ENCODE measurements around the gene SKI.

The SKI gene

GRCh38 chr1:2224631-2225428, 3.3 kb upstream of the SKI start:
- Histone ChIP-seq H3K27ac (ENCODE audit: low read length) (no peak overlapping the region), H2AFZ (ENCODE audit: low read depth, low read length) (no peak overlapping the region), H4K20me1 (ENCODE audit: insufficient read depth, low read length) (peaks cover 9% of the 10 kb centered on the region), H3K27me3 (ENCODE audit: low read depth, low read length) (0 out of 2 replicates have a peak, but pooled peaks cover 3% of the 10 kb centered on the region), H3K4me1 (ENCODE audit: low read length) (peaks cover 14% of the 10 kb centered on the region), H3K79me2 (ENCODE audit: low read length) (peaks cover 12% of the 10 kb centered on the region), H3K4me2 (ENCODE audit: low read length) (no peak overlapping the region), H3K36me3 (replicated peaks; ENCODE audit: low read depth, low read length) (peaks cover 7% of the 10 kb centered on the region), H3K4me3 (ENCODE audit: low read length) (no peak overlapping the region), H3K9me3 (ENCODE audit: insufficient read depth, low read length) (no peaks in the 10 kb centered on the region), H3K9ac (ENCODE audit: low read length) (no peak overlapping the region)
- TF ChIP-seq EZH2phosphoT487 (IDR thresholded peaks at IDR 0.05; ENCODE audit: low read depth) (no peak), CTCF (IDR thresholded peaks at IDR 0.05; ENCODE audit: low read depth, low read length) (no peak)

GRCh38 chr1:2226525-2227345, 1.4 kb upstream of the SKI start:
- peaks cover 9% of the 10 kb centered on the region for H3K36me3 ChIP-seq (replicated peaks; ENCODE audit: low read depth, low read length)
- H3K79me2 ChIP-seq (ENCODE audit: low read length), result peaks cover 31% of the 10 kb centered on the region
- H3K4me2 ChIP-seq (ENCODE audit: low read length), result peak overlapping the region; percentile 92
- no peak for TF ChIP-seq CTCF (IDR thresholded peaks at IDR 0.05; ENCODE audit: low read depth, low read length)
- TF ChIP-seq EZH2phosphoT487 (IDR thresholded peaks at IDR 0.05; ENCODE audit: low read depth), result no peak
- H3K9me3 ChIP-seq (ENCODE audit: insufficient read depth, low read length), result no peaks in the 10 kb centered on the region
- 0 out of 2 replicates have a peak, but pooled peaks cover 3% of the 10 kb centered on the region for H3K27me3 ChIP-seq (ENCODE audit: low read depth, low read length)
- peak overlapping the region; percentile 97 for H3K9ac ChIP-seq (ENCODE audit: low read length)
- no peak overlapping the region for H2AFZ ChIP-seq (ENCODE audit: low read depth, low read length)
- H4K20me1 ChIP-seq (ENCODE audit: insufficient read depth, low read length), result peaks cover 29% of the 10 kb centered on the region
- peak overlapping the region; percentile 64 for H3K27ac ChIP-seq (ENCODE audit: low read length)
- H3K4me3 ChIP-seq (ENCODE audit: low read length), result peak overlapping the region; percentile 95
- H3K4me1 ChIP-seq (ENCODE audit: low read length), result peaks cover 28% of the 10 kb centered on the region

GRCh38 chr1:2227346-2228156, 568 bp upstream of the SKI start:
- peaks cover 9% of the 10 kb centered on the region for H3K36me3 ChIP-seq (replicated peaks; ENCODE audit: low read depth, low read length)
- H4K20me1 ChIP-seq (ENCODE audit: insufficient read depth, low read length), result peaks cover 37% of the 10 kb centered on the region
- peaks cover 32% of the 10 kb centered on the region for H3K4me1 ChIP-seq (ENCODE audit: low read length)
- peaks cover 39% of the 10 kb centered on the region for H3K79me2 ChIP-seq (ENCODE audit: low read length)
- H3K27me3 ChIP-seq (ENCODE audit: low read depth, low read length), result 0 out of 2 replicates have a peak, but pooled peaks cover 3% of the 10 kb centered on the region
- no peak overlapping the region; the same call in 1 of the 2 replicates for H2AFZ ChIP-seq (ENCODE audit: low read depth, low read length)
- peak overlapping the region; percentile 92 for H3K4me2 ChIP-seq (ENCODE audit: low read length)
- H3K27ac ChIP-seq (ENCODE audit: low read length), result peak overlapping the region; percentile 64
- H3K4me3 ChIP-seq (ENCODE audit: low read length), result peak overlapping the region; percentile 95
- H3K9ac ChIP-seq (ENCODE audit: low read length), result peak overlapping the region; percentile 97
- TF ChIP-seq CTCF (IDR thresholded peaks at IDR 0.05; ENCODE audit: low read depth, low read length) (no peak), EZH2phosphoT487 (IDR thresholded peaks at IDR 0.05; ENCODE audit: low read depth) (no peak)
- H3K9me3 ChIP-seq (ENCODE audit: insufficient read depth, low read length), result no peaks in the 10 kb centered on the region

All from OCI-LY3 (cell line).